DMS53 (cell line): ENCODE measurements around the gene MRPL34.
A peak's percentile ranks its signal among the peaks of the same experiment; 100 is the strongest.
"Not testable (repeated sequence)": the region's sequence is repeated elsewhere in the genome, so short reads cannot be mapped to it uniquely, and the experiment has no call there.

Experiments used
- DNase-seq: peaks from one replicate; lab custom pipeline; 2025; lab: John Stamatoyannopoulos, UW

MRPL34 gene

GRCh38 chr19:17305517-17306284, at the start of gene MRPL34:
Gene MRPL34, plus strand, starts transcription at chr19:17305872. Its CDS starts 21 bp downstream, at chr19:17305893.
- peak; percentile 99 for DNase-seq

DNA sequence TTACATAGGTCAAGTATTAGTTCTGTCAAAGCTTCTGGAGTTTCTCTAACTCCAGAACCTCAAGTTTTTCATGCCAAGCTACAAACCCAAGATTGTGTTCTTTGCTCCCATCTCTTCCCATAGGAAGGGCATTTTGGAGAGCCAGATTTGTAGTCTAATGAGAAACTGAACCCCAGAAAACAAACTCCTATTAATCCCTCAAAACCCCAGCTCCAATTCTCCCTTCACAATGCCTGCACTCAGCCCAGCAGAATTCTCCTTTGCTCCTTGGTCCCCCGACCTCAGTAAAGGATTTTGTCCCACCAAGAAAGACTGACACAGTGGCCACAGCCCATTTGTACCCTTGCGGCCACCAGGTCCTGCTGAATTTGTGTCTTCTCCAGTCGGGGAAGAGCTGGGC, 49.5 kb upstream of the MRPL34 start:
- DNase-seq, result no peak

GRCh38 chr19:17259118-17259780, 46.4 kb upstream of the MRPL34 start:
- DNase-seq, result peak; percentile 49

GRCh38 chr19:17259934-17260333, 45.7 kb upstream of the MRPL34 start:
- no peak for DNase-seq

DNA sequence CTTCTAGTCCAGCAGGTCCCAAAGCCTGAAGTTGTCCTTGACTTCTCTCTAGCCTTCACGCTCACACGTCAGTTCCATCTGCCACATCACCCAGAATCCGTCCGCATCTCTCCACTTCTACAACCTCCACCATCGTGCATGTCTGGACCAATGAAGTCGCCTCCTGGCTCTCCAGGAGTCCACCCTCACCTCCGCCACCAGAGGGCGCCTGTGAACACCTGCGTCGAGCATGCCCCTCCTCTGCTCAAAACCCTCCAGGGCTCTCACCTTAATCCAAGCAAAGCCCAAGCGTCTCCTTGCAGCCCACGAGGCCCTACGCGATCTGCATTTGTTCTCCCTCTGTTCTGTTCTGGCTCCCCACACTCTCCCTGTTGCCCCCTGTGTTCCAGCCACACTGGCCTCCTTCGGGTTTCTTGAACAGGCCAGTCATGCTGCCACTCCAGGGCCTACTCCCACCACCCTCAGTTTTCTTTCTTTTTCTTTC, 44.8 kb upstream of the MRPL34 start:
- peak; percentile 92 for DNase-seq

- no peak for DNase-seq
Observed at GRCh38 chr19:17262557-17262956, 43.1 kb upstream of the MRPL34 start.

GRCh38 chr19:17263712-17264640, 41.7 kb upstream of the MRPL34 start:
- no peak for DNase-seq

- DNase-seq, result no peak
Observed at GRCh38 chr19:17264641-17264979, 41.1 kb upstream of the MRPL34 start, which contains the start of gene USHBP1. Gene USHBP1, minus strand, starts transcription at chr19:17264745. Its CDS starts 446 bp downstream, at chr19:17264299.

DNA sequence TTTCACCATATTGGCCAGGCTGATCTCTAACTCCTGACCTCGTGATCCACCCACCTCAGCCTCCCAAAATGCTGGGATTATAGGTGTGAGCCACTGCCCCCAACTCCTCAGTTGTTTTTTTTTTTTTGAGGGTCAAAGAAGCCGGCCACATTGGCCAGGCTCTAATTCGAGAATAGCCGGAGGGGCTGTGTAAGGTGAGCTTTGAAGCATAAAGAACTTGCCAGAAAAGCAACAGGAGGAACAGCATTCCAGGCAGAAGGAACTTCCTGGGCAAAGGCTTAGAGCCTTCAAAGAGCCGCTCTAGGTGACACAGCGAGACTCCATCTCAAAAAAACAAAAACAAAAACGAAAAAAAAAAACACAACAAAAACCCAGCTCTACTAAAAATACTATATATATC, 39.6 kb upstream of the MRPL34 start:
- DNase-seq, result no peak

DNA sequence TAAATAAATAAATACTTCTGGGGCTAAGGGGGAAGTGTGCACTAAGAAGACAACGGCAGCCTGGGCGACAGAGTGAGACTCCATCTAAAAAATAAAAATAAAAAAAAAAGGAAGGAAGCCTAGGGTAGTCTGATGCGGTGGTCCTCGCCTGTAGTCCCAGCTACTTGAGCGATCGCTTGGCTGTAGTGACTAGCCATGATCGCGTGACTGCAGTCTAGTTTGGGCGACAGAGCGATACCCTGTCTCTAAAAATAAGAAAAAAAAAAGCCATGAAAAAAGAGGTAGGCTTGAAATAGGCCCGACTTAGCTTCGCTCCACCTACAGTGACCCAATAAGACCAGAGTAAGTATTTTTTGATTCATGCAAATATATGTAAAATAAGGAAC, 39.1 kb upstream of the MRPL34 start:
- no peak for DNase-seq

DNA sequence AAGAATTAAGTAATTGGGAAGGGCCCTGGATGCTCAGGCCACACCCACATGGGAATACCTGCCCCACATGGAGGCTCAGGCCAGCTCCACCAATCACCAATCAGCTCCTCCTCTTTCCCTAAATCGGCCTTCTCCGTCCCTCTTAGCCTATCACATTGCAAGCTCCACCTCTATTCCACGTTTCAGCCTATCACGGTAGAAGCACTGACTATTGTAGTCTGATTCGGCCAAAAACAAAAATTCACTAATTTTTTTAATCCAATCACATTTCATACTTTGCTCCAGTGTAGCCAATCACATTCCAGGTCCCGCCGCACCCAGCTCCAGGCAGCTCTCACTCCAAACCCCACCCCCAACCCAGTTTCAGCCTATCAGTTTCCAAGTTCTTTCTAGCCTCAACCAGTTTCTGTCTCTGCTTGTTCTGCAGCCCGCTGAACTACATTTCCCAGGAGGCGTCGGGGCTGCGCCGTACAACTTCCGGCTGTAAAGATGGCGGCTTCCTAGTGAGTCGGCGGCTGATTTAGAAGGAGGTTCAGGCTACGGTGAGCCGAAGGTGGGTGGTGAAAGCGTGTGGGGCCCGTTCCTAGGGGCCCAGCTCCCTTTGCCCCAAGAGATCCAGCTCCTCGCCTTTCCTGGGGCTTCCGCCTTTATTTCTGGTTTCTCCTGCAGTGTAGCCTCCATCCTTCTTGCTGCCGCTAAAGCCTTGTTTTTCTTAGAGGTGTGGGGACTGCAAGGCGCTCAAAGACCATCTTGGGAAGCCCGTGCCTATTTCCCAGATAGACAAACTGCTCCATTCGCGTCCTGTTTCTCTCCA, 38.5 kb upstream of the MRPL34 start, which contains the start of gene BABAM1:
Gene BABAM1, plus strand, starts transcription at position 469 of the 814 bp plus-strand sequence. CDS start 1,364 bp downstream, outside the sequence.
- peak; percentile 96 for DNase-seq

DNA sequence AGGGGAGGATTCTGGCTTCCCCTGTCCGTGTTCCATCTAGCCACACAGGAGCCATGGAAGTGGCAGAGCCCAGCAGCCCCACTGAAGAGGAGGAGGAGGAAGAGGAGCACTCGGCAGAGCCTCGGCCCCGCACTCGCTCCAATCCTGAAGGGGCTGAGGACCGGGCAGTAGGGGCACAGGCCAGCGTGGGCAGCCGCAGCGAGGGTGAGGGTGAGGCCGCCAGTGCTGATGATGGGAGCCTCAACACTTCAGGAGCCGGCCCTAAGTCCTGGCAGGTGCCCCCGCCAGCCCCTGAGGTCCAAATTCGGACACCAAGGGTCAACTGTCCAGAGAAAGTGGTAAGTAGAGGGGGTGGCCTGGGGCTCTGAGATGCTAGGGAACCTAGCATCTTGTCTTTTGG, 36.9 kb upstream of the MRPL34 start:
- no peak for DNase-seq

DNA sequence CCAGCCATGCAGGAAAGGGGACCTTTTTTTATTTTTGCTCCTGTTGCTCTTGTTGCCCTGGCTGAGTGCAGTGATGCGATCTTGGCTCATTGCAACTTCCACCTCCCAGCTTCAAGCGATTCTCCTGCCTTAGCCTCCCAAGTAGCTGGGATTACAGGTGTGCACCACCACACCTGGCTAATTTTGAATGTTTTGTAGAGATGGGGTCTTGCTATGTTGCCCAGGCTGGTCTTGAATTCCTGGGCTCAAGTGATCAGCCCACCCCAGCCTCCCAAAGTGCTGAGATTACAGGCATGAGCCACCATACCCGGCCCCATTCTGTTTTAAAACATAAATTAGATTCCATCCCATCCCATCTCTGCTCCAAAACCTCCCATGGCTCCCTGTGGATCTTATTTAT, 30.8 kb upstream of the MRPL34 start:
- DNase-seq, result not testable (repeated sequence)

- DNase-seq, result no peak
Observed at GRCh38 chr19:17275441-17276175, 30.1 kb upstream of the MRPL34 start.

GRCh38 chr19:17279436-17279835, 26.2 kb upstream of the MRPL34 start:
- DNase-seq, result no peak

DNA sequence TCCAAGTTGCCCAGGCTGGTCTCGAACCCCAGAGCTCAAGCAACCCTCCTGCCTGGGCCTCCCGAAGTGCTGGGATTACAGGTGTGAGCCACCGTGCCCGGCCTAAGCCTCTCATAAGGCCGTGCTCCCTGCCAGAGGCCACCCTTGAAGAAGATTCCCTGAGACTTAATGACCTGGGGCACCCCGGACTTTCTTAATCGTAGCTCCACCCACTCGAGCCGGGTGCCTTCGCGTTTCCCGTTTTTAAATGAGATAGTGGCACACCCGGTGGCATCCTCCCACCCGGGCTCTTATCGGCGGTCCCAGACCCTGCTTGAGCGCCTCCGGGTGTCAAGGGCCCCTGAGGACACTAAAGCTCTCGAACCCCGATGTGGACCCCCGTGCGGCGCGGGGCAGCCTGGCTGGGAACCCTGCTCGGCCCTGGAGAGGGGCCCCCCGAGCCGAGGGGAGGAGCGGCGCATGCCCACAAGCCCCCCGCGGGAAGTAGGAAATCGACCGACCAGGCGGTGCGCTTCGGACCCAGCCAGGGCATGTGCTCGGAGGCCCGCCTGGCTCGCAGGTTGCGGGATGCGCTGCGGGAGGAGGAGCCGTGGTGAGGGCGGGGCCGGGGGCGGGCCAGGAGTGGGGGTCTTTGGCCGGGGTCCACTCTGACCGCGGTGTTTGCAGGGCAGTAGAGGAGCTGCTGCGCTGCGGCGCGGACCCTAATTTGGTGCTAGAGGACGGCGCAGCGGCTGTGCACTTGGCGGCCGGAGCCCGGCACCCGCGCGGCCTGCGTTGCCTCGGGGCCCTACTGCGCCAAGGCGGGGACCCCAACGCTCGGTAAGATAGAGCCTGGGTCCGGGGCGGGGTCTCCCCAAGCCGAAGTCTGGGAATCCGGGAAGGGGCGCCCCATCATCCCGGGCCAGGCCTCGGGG, 24.0 kb upstream of the MRPL34 start, which contains the start of gene ANKLE1:
Gene ANKLE1, plus strand, starts transcription at position 511 of the 914 bp plus-strand sequence. Its CDS starts 20 bp downstream, at position 531.
- DNase-seq, result peak; percentile 61

DNA sequence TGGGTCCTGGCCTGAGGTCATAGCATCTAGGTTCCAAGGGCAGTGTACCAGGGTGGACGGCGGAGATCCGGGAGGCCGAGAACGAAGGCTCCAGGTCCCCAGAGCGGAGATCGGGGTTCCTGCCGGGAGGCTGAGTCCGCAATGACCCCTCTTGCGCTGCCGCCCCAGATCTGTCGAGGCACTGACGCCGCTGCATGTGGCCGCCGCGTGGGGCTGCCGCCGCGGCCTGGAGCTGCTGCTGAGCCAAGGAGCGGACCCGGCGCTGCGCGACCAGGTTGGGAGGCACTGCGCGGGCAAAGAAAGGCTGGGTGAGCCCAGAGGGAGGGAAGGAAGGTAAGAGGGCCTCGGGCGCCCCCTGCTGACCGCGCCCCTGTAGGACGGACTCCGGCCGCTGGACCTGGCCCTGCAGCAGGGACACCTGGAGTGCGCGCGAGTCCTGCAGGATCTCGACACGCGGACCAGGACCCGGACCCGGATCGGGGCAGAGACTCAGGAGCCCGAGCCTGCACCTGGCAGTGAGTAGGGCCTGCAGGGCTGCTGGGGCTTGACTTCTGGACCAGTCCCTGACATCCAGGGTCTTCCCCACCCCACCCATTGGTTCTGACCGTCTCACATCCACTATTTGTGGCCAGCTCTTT, 23.1 kb upstream of the MRPL34 start:
- peak; percentile 93 for DNase-seq

DNA sequence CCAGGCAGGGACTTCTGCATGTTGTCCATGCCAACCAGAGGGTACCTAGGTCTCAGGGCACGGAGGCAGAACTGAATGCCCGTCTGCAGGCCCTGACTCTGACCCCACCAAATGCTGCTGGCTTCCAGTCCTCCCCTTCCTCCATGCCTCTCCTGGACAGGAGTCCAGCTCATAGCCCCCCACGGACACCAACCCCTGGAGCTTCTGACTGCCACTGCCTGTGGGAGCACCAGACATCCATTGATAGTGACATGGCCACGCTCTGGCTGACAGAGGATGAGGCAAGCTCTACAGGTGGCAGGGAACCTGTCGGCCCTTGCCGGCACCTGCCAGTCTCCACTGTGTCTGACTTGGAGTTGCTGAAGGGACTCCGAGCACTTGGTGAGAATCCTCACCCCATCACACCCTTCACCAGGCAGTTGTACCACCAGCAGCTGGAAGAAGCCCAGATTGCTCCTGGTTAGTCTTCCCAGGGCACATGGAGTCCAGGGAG, 22.1 kb upstream of the MRPL34 start:
- DNase-seq, result no peak
